Measurements from ENCODE around the gene RNF208. TPM values are rescaled to one million over a fixed set of nuclear protein-coding genes. Genes with fewer than 3 reads are reported as not detected.

RNF208 gene
- total and polyA plus RNA-seq, 2 of the 4 experiments (the other 2 are of a cell fraction), result 1.2 TPM; not detected in 1

- H3K27ac ChIP-seq (ENCODE audit: insufficient read depth, low read length), result no peak overlapping the region
- TF ChIP-seq CTCF (conservative IDR thresholded peaks at IDR 0.05; ENCODE audit: low read depth, low read length) (no peak), CHD1 (IDR thresholded peaks at IDR 0.05; ENCODE audit: low read depth, low read length) (no peak), BHLHE40 (IDR thresholded peaks at IDR 0.05; ENCODE audit: low read depth, low read length) (no peak), ELK1 (IDR thresholded peaks at IDR 0.05; ENCODE audit: borderline replicate concordance, low read depth, low read length) (no peak), FOS (IDR thresholded peaks at IDR 0.05; ENCODE audit: low read depth, low read length) (no peak), RCOR1 (IDR thresholded peaks at IDR 0.05; ENCODE audit: insufficient replicate concordance, low read length) (no peak), MAFK (IDR thresholded peaks at IDR 0.05; ENCODE audit: low read depth, low read length) (no peak), NFE2L2 (IDR thresholded peaks at IDR 0.05; ENCODE audit: low read depth, low read length) (no peak), CEBPB (IDR thresholded peaks at IDR 0.05; ENCODE audit: low read depth, low read length) (no peak), RAD21 (IDR thresholded peaks at IDR 0.05; ENCODE audit: low read length) (no peak), POLR2A (IDR thresholded peaks at IDR 0.05; ENCODE audit: low read depth, low read length) (no peak)
- TF ChIP-seq, protein P1, sequence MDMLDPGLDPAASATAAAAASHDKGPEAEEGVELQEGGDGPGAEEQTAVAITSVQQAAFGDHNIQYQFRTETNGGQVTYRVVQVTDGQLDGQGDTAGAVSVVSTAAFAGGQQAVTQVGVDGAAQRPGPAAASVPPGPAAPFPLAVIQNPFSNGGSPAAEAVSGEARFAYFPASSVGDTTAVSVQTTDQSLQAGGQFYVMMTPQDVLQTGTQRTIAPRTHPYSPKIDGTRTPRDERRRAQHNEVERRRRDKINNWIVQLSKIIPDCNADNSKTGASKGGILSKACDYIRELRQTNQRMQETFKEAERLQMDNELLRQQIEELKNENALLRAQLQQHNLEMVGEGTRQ (IDR thresholded peaks at IDR 0.05; ENCODE audit: low read depth, low read length), result no peak
- no peak overlapping the region for H3K14ac ChIP-seq (replicated peaks; ENCODE audit: low read depth, low read length)
- intact Hi-C loops (cut with micrococcal nuclease) (no loop called here), dilution Hi-C loops (cut with HindIII; ENCODE audit: low sequenced_read_pairs, unreplicated experiment) (no loop called here), in situ Hi-C loops (cut with MboI; ENCODE audit: low sequenced_read_pairs) (no loop called here)
- DNase-seq (no peak), ATAC-seq (ENCODE audit: low read depth) (no peak)
- no peak overlapping the region for H4K8ac ChIP-seq (ENCODE audit: low read depth in 2 of 2, low read length in 2 of 2)
- no peak overlapping the region for H3K56ac ChIP-seq (ENCODE audit: extremely low read depth, insufficient read depth, low read length)
- no peak overlapping the region for H3K4ac ChIP-seq (ENCODE audit: low read depth, low read length)
- POLR2A ChIA-PET (ENCODE audit: unreplicated experiment), result no interaction called here
- H3K9me3 ChIP-seq (ENCODE audit: control insufficient read depth, insufficient read depth, low read length), result no peaks in the 10 kb centered on the region
- H2BK5ac ChIP-seq (ENCODE audit: low read depth, low read length, poor library complexity, severe bottlenecking), result no peak overlapping the region
- H3K4me3 ChIP-seq (ENCODE audit: insufficient read depth, low read depth, low read length), result no peak overlapping the region
- no peak overlapping the region for H3K4me2 ChIP-seq (ENCODE audit: low read depth, low read length)
- H2BK120ac ChIP-seq (ENCODE audit: low read depth, low read length), result no peak overlapping the region
- no TSS peak for BruUV-seq (replicated peaks)
- H3K27me3 ChIP-seq (ENCODE audit: control insufficient read depth, insufficient read depth, low read length), result no peaks in the 10 kb centered on the region
- H4K20me1 ChIP-seq (ENCODE audit: insufficient read depth, low read length), result no peaks in the 10 kb centered on the region
- H2AK5ac ChIP-seq (ENCODE audit: low read depth, low read length), result no peak overlapping the region
- H3K36me3 ChIP-seq (ENCODE audit: control insufficient read depth, insufficient read depth, low read length), result peaks cover 14% of the 10 kb centered on the region
- no peak overlapping the region for H2BK20ac ChIP-seq (ENCODE audit: low read depth, low read length)
- H3K23ac ChIP-seq (ENCODE audit: low read depth, low read length), result no peak overlapping the region
- H3K9ac ChIP-seq (ENCODE audit: low read depth, low read length), result no peak overlapping the region
- CTCF ChIA-PET, result no interaction called here
- peak overlapping the region; percentile 42 for H2AK9ac ChIP-seq (replicated peaks; ENCODE audit: low read depth, low read length, poor library complexity)
- no peak overlapping the region for H2AFZ ChIP-seq (replicated peaks; ENCODE audit: low read length, poor library complexity)
- H3K79me1 ChIP-seq (ENCODE audit: low read depth in 1 of 2, low read length in 2 of 2), result peaks cover 0 to 4% of the 10 kb centered on the region in 2 experiments; a peak in 1 of 4 replicates
- H3K4me1 ChIP-seq (ENCODE audit: control insufficient read depth, insufficient read depth, low read length), result peaks cover 17% of the 10 kb centered on the region
- peaks cover 3% of the 10 kb centered on the region; the same call in 1 of the 2 replicates for H3K9me1 ChIP-seq (ENCODE audit: insufficient read depth, low read length)
- H4K5ac ChIP-seq (ENCODE audit: low read depth, low read length), result no peak overlapping the region
- no peak overlapping the region for H4K91ac ChIP-seq (ENCODE audit: insufficient read depth, low read depth, low read length)
- 91% methylated on average over 8 of the region's 10 CpGs; no CpG with 5 or more reads in 1 of the 2 experiments for WGBS, 2 experiments (ENCODE audit: extremely low coverage in 2 of 2, insufficient read length in 1 of 2)
- no peak overlapping the region for H3K18ac ChIP-seq (ENCODE audit: low read depth, low read length)
- H2BK15ac ChIP-seq (ENCODE audit: low read depth, low read length), result no peak overlapping the region
Observed at GRCh38 chr9:137219757-137220316, 2.2 kb downstream of the RNF208 start.
